HG02885 (cell line): ENCODE results near the gene VWF.

ENCODE experiments used
- ATAC-seq: cut with Tn5 transposase; IDR thresholded peaks from one replicate; pipeline ENCODE4 v1.9.1; 2021; ENCODE audit warnings: mild to moderate bottlenecking; ENCODE audit not compliant: unreplicated experiment, poor library complexity

Gene VWF

DNA sequence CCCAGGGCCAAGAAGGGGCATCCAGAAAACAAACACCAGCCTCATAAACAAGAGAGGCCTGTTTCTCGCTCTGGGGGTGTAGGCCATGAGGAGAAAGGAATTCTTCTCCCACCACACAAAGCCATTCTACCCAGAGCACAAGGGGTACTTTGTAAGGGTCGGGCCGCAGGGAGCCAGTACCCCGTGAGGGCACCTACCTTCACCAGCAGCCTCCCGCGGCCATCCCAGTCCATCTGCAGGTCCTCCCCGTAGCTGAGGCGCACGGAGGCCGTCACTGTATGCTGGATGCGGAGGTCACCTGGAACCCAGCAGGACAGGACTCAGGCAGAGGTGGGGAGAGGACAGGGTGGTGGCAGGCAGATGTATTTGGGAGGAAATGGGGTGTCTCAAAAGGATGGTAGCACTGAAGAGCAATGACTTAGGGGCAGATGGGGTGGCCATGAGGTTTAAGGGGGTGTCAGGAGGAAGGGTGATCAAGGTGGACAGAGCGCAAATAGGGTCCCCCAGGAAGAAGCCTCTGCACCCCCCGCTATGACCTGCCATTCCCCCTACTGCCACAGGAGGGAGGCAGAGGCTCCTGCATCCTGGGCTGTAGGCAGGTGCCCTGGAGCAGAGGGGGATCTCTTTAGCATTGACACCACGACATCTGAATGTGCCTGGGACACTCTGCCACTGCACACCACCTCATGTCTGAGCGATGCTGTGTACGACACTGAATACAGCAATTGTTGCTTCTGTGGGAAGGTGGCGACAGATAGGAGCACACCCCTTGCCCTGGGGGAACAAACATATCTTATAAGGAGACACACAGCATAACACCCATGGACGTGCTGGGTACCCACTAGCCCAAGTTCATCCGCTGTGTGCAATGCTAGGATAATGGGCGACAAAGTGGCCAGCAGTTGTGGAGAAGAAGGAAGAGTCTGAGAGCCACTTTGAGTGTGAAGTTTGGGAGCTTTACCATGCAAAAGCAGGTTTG lies 61.4 kb downstream of the VWF start:
- ATAC-seq: no peak

DNA sequence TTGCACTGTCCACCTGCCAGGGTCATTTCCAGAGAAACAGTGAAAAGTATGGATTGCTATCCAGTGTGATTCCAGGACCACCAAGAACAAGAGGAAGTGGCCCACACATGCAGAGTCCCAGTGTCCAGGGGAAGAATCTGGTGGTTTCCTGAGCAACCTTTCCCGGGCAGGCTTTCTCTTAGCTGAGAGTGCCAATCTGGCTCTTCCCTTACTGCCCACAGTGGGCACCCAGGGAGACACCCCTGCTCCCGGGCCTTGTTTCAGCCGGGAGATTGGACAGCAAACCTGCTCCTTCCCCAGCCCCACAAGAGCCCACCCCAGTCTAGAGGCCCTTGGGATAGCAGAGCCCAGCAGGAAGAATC lies 62.1 kb downstream of the VWF start:
- ATAC-seq: no peak

DNA sequence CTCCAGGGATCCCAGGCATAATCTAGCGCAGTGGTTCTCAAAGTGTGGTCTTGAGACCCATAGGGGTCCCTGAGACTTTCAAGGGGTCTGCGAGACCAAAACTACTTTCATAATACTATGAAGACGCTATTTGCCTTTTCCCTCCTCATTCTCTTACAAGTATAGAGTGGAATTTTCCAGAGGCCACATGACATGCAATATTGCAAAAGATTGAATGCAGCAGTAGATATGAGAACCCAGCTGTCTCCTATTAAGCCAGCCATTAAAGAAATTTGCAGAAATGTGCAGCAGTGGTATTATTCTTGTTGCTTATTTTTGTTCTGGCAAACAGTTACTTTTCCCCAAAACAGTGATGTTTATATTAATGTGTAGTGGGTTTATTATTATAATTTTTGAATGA lies 62.8 kb downstream of the VWF start:
- no peak for ATAC-seq

DNA sequence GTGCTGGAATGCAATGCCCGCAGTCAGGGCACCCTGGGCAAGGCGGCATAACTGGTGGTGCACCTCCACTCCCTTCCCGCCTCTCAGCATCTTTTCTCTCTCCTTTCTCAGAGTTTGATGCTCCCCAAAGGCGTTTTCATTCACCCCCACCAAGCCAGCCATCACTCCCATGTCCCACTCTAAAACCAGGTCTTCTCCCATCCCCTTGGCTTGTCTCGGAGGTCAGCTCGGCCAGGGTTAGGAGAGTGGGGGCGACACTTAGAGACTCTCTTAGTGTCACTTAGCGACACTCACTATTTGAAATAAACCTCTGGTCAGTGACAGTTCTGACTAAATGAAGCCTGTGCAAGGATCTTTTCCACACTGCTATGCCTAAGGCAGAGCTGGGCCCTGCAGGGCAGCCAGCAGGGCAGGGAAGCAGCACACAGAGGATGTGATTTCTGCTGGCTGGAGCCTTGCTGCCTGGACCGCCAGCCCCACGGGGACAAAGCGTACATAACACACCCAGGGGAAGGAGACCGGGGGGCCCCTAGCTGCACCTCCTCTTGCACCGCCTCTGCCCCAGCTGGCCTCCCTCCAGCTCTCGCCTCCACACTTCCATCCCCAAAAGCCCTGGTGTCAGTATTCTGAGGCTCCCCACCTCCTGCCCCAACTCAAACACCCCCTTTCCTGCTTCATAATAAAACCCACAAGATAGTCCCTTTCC lies 64.5 kb downstream of the VWF start:
- no peak for ATAC-seq

DNA sequence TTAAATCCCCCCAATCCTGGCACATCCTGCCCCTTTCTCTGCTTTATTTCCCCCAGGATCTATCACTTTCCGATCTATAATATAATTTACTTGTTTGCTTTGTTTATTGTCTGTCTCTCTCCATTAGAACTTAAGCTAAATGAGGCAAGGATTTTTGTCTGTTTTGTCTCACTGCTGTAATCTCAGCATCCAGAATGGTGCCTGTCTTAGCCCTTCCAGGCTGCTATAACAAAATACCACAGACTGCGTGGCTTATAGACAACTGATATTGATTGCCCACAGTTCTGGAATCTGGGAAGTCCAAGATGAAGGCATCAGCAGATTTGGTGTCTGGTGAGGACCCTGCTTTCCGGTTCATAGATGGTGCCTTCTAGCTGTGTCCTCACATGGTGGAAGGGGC lies 65.2 kb downstream of the VWF start:
- ATAC-seq: no peak

DNA sequence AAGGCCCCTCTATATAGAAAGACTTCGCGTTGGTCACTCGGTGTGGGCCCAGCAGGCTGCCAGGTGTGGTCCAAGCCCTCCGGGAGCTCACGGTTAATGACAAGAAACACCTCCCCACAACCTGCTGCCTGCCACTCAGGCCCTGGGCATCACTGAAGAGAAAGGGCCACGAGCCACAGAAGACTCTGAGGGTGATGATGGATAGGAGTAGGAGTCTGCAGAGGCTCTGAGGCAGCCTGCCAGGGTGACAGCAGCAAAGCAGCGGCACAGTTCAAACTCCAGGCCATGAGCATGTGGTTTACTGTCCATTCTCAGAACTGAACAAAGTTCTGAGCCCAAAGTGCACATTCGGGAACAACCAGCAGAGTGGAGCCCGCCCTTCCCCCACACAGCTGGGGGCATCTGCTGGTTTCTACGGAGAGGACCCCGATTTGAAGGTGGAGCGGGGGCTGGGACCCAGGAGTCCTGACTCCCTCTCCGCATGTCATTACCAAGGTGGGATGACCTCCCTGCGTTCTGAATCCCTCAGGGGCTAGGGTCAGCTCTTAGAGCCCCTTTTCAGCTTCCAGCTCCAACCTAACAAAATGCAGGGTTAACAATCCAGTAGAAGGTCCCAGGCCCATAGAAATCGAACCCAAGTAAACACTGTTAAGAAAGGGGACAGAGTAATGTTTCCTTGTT lies 65.8 kb downstream of the VWF start:
- ATAC-seq: no peak

DNA sequence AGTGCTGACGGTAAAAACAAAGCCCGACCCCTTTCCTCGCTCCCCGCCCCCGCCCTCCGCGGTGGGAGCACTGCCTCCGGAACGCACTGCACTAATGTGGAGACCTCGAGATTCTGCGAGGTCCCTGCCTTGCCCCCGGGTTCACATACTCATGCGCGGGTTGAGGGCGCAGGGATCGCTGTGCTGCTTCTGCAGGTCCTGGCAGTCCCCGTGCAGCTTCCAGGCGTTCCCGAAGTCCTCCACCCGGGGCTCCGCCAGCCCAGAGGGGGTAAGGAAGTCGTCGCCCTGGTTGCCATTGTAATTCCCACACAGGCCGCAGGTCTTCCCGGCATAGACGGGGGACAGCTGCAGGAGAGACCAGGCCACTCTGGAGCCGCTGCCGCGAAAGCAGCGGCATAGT lies 66.8 kb downstream of the VWF start:
- ATAC-seq: no peak

DNA sequence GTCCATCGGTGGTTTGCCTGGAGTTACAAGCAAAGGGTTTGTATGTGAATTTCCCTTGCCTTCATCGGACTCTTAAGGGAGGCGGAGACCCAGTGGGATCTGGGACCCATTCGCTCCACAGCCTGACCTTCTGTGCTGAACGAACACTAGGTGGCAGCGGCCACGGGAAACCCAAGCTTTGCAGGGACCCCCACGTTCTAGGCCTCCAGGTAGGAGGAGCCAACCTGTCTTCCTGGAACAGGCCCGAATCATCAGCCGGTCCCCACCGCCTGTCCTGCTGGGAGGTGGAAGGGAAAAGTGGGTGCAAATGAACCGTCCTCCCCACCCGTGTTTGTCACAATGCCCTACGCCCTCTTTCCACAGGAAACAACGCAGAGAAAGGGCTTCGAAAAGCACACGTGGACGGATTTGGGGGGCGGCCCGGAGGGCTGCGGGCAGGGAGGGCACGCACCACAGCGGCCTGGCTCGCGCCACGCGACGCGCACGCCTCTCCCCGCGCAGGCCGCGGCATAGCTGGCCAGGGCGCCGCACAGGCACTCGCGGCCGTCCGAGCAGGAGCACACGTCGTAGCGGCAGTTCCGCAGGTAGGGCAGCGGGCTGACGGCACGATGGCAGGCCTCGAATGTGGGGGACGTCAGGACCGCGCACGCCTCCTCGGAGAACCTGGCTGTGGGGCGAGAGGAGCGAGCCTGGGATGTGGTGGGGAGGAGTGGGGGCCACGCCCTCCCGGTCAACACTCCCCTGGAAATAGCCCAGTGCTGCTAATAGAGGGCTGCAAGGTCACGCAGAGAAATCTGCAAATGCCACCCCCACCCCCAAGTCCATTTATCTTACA lies 67.8 kb downstream of the VWF start:
- no peak for ATAC-seq

DNA sequence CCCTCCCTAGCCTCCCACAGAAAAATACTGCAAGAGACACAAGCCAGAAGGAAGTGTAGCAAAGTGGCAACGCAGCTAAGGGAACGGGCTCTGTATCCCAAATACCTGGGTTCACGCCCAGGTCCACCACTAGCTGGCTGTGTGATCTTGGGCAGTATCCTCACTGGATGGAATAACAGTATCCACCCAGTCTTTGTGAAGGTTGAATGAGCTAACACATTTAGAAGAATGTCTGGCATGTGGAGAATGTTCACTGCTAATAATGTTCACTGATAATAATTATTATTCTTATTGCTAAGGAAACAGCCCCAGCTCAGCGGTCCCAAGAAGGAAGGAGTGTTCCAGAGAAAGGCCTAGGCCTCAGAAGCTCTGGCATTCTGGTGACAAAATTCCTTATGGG lies 70.9 kb downstream of the VWF start:
- ATAC-seq: no peak

DNA sequence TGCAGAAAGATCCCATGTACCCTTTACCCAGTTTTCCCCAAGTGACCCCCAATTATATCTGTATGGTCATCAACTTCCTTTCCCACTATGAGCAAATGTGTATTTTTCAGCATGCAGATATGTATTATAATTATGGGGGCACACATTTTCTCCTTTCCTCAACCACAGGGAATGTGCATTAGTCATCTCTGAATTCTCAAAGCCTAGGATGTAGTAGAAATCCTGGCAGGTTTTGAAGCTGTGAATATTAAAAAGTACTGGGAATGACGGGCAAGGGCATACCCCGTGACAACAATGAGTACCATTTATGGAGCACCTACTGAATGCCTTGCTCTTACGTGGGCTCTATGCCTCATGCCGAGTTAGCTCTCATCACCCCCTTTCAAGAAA lies 71.5 kb downstream of the VWF start:
- ATAC-seq: no peak

DNA sequence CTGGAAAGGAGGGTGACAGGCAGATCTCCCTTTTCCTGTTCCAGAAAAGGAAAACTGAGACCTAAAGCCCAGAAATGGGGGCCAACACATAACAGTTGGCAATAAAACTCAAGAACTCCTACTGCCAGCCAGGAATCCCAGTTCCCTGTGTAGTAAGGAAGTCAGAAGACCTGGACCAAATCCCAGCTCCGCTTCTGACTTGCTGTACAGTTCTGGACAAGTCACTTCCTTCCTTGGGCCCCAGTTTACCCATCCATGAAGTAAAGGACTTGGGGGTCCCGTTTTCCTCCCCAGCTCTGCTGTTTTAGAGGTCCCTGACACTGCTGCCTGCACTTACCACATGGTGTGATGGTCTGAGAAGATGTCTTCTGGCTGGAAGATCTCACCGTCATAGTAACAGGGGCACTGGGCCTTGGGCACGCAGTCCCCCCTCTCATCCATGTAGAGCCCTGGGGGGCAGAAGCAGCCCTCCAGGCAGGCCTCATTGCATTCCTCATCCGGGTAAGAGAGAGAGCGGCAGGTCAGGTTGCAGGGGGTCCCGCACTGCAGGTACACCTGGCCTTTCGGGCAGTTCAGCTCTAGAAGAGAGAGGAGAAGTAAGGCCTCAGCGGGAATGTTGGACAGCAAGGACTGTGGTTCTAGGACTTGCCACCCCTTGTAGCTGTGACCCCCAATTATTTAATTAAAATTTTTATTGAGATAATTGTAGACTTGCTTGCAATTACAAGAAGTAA lies 72.1 kb downstream of the VWF start:
- no peak for ATAC-seq

DNA sequence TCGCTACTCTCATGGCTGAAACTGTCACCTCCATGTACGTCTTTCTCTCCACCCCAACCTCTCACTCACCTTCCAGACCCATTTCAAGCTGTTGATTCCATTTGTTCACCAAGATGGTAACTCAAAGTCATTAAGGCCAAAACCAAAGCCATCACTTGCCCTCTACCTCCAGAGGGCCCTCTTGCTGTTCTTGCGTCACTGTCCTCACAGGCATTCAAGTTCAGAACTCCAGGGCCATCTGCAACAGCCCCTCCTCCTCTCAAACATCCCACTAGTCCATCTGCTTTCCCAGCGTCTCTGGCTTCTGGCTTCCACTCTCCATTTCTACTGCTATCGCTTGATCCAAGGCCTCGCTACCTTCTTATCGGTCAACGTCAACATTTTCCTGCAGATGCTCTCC lies 74.5 kb downstream of the VWF start:
- no peak for ATAC-seq

DNA sequence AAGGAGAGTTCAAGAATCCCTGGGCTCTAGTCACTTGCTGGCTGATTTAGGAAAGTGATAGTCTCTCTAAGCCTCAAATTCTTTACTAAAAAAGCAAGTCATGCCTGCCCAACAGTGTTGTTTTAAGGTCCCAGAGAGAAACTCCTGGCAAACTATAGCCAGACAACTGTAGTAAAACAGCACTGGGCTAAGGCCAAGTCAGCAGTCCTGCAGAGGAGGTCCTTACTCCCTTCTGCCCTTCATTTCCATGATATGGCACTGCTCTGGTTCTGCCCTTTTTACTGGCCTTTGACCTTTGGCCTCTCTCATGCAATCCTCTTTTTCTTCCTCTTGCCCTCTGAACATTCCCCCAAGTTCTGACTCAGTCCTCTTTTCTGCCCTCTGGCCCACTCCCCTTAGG lies 74.9 kb downstream of the VWF start:
- no peak for ATAC-seq

DNA sequence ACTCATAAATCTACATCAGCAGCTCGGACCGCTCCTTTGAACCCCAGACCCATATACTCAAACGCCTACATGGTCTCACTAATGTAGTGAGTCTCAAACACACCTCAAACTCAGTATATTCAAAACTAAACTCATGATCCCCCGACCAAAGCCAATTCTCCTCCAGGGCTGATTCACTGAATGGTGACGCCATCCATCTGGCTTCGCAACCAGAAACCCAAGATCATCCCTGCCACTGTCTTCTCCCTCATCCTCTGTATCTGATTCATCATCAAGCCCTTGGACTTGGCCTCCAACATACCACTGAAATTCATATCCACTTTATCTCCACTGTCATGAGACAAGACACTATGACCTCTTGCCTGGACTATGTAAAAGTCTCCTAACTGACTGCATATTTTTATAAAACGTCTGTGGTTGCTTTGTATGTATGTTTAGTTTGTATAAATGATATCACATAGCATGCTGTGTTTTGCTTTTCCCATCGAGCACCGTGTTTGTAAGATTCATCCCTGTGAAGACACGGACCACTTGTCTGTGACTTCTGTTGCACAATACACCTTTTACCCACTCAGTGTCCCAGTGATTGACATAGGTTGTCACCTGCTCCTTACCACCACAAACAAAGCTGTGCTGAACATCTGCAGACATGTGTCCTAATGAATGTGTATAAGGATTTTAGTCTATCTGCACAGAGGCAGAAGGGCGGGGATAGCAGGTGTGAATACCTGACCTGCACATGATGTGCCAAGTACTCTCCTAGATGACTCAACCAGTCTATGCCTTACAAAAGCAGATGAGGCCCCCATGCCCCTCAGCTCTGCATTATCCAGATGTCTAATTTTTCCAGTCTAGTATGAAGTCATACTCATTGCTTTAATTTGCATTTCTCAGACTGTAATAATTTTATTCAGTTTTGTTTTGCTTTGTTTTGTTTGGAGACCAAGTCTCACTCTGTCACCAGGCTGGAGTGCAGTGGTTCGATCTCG lies 76.9 kb downstream of the VWF start:
- no peak for ATAC-seq

DNA sequence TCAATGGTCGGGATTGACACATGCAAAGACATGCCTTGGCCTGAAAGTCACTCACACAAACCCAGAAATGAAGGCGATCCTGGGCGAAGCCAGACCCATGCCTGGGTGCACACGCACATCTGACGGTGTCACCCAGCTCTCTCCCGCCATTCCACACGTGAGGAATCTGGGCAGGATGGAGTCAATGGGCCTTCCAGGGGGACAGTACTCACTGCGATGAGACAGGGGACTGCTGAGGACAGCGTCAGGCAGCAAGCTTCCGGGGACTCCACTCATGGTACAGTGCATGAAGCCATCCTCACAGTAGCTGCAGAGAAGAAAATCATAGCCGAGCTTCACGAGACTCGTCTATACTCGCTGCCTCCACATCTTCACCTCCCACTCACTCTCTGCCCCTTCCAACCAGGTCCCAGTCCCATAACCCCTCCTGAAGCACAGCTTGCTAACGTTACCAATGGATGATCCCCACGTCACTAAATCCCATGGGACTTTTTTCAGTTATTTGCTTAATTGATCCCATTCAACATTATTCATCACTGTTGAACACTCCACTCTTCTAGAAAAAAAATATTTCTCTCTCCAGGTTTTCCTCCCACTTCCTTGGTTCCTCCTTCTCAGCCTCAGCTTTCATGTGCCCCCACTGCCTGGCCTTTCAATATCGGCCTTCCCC lies 77.8 kb downstream of the VWF start:
- no peak for ATAC-seq

DNA sequence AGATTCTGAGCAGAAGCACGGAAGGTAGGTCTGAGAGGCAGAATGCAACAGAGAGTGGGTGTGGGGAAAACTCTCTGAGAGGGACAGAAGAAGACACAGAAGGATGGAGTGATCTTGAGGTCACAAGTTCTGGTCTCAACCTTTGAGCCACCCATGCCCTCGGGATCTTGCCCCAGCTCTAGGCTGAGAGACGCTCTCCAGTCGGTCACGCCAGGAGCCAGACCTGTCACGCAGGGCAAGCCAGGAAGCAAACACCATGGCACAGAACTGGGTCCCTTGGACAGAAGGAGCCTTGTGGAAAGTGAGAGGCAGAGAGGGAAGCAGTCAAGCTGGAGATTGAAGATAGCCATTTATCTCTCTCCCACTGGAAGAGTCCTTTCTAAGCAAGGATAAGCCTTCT lies 79.0 kb downstream of the VWF start:
- no peak for ATAC-seq

DNA sequence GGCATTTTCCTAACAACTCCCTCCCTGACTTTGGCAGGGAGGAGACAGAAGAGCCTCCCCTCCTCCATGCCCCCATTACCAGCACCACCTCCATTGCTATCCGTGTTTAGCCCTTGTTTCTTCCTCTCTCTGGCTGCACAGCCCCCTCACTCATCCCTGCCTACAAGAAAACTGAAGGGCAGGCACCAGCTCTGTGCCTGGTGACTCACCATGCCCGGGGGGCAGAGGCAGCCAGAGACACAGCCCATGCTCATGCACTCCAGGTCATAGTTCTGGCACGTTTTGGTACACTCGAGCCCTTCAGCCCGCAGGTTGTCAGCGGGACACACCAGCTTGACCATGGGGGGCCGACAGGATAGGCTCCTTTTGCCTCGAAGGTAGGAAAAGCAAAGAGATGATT lies 80.4 kb downstream of the VWF start:
- no peak for ATAC-seq

DNA sequence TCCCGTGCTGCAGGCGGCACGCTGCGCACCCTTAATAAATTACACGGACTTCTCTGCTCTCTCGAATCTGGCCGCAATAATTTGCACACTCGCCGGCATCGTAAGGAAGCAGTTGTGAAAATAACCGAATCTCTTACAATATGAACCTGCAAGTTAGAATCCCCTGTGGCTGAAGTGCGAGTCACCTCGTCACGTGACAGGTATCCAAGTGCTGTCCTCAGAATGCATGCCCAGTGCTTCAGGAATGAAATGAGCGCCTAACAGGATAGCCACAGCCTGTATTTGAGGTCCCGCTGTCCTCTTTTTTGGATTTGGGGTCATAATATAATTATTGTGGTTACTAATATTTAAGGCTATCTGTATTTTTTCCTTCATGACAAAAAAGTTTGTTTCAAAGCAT lies 82.0 kb downstream of the VWF start:
- ATAC-seq: no peak
